ENCODE measurements around the gene FRMD4A.
"Not testable (repeated sequence)": the region's sequence is repeated elsewhere in the genome, so short reads cannot be mapped to it uniquely, and the experiment has no call there.

Gene FRMD4A

DNA sequence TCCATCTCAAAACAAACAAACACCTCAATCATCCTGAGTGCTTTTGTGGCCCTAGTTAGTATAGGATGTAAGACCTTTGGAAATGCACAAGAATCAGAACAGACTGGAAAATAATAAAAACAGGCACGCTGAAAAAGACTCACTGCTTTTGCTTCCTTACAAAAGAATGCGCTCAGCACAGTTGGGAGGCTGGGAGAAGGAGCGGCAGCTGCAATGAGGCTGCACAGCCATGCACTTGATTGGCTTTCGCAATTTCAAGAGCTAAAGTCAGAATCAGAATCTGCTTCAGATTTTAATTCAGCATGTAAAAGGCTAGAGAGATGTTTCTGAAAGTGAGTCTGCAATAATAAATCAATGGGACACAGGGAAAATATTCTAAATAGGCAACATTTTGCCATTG lies 97.2 kb downstream of the FRMD4A start:
- Histone ChIP-seq H3K27me3 (ENCODE audit: control insufficient read depth in 3 of 3, insufficient read depth in 3 of 3, low read depth in 1 of 3, low read length in 3 of 3) (no peaks in the 10 kb centered on the region), H3K4me3 (ENCODE audit: low read length in 2 of 2) (no peak overlapping the region)

DNA sequence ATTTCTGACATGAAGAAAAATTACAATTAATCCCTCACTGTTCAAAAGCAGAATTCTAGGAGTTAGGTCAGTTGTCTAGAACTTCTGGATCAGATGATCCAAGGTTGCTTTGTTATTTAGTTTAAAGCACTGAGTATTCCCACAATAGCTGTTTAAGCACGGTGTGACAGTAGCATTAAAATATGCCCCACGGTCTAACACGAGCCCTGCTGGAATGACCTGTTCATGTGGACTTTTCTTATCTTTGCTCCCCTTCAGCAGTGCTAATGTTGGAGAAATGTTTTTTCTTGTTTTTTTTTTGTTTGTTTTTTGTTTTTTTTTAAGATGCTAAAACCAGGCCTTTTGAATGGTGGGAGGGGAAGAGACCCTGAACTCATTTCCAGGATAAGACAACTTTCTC lies 101.9 kb downstream of the FRMD4A start:
- H3K4ac ChIP-seq (ENCODE audit: low read length); H3K14ac ChIP-seq (ENCODE audit: low read length); H3K18ac ChIP-seq (ENCODE audit: low read length); H2BK5ac ChIP-seq (ENCODE audit: low read length); H3K36me3 ChIP-seq (replicated peaks in 1 of 2; ENCODE audit: control insufficient read depth in 2 of 2, insufficient read depth in 2 of 2, low read length in 2 of 2); H2BK120ac ChIP-seq (ENCODE audit: low read depth, low read length); H3K79me1 ChIP-seq (ENCODE audit: low read depth, low read length); H2BK15ac ChIP-seq (ENCODE audit: low read length); H2AK5ac ChIP-seq (ENCODE audit: low read depth, low read length); H3K27me3 ChIP-seq (ENCODE audit: control insufficient read depth in 3 of 3, insufficient read depth in 3 of 3, low read depth in 1 of 3, low read length in 3 of 3); H3K4me3 ChIP-seq (ENCODE audit: low read length in 2 of 2); DNase-seq (ENCODE audit: low spot score); H3K9ac ChIP-seq (ENCODE audit: low read depth, low read length, poor library complexity); H3K4me2 ChIP-seq (ENCODE audit: insufficient read depth, low read length, poor library complexity, severe bottlenecking); H2BK12ac ChIP-seq (ENCODE audit: low read length); H3K4me1 ChIP-seq (ENCODE audit: control insufficient read depth in 2 of 2, insufficient read depth in 1 of 2, low read depth in 1 of 2, low read length in 2 of 2); H4K8ac ChIP-seq (ENCODE audit: low read depth, low read length); H3K9me3 ChIP-seq (replicated peaks in 1 of 2; ENCODE audit: control insufficient read depth in 2 of 2, insufficient read depth in 1 of 2, low read depth in 1 of 2, low read length in 2 of 2); H3K27ac ChIP-seq (replicated peaks; ENCODE audit: low read length); H3K23ac ChIP-seq (ENCODE audit: low read depth, low read length, poor library complexity); H2AFZ ChIP-seq (ENCODE audit: low read length); H4K91ac ChIP-seq (ENCODE audit: low read depth, low read length, poor library complexity): not testable (repeated sequence)
- WGBS, 2 donors (ENCODE audit: extremely low coverage in 2 of 2, insufficient read length in 2 of 2, insufficient replicate concordance in 1 of 2): no CpG with 5 or more reads among the region's 3 CpGs

More for the DNA sequence above, 97.2 kb downstream of the FRMD4A start:
- Histone ChIP-seq H3K4me1 (ENCODE audit: control insufficient read depth in 2 of 2, insufficient read depth in 1 of 2, low read depth in 1 of 2, low read length in 2 of 2) (peaks cover 2% of the 10 kb centered on the region in 2 donors), H3K79me1 (ENCODE audit: low read depth, low read length) (no peaks in the 10 kb centered on the region), H2BK15ac (ENCODE audit: low read length) (no peak overlapping the region), H2BK120ac (ENCODE audit: low read depth, low read length) (no peak overlapping the region), H2BK12ac (ENCODE audit: low read length) (no peak overlapping the region), H2AFZ (ENCODE audit: low read length) (peak overlapping the region; percentile 72), H3K9ac (ENCODE audit: low read depth, low read length, poor library complexity) (no peak overlapping the region), H3K27ac (replicated peaks; ENCODE audit: low read length) (no peak overlapping the region), H3K18ac (ENCODE audit: low read length) (no peak overlapping the region), H2BK5ac (ENCODE audit: low read length) (no peak overlapping the region), H3K36me3 (replicated peaks in 1 of 2; ENCODE audit: control insufficient read depth in 2 of 2, insufficient read depth in 2 of 2, low read length in 2 of 2) (no peaks in the 10 kb centered on the region), H3K4me2 (ENCODE audit: insufficient read depth, low read length, poor library complexity, severe bottlenecking) (no peak overlapping the region), H3K23ac (ENCODE audit: low read depth, low read length, poor library complexity) (no peak overlapping the region), H3K9me3 (replicated peaks in 1 of 2; ENCODE audit: control insufficient read depth in 2 of 2, insufficient read depth in 1 of 2, low read depth in 1 of 2, low read length in 2 of 2) (peaks cover 0 to 2% of the 10 kb centered on the region in 2 donors), H4K91ac (ENCODE audit: low read depth, low read length, poor library complexity) (no peak overlapping the region), H3K14ac (ENCODE audit: low read length) (no peak overlapping the region), H3K4ac (ENCODE audit: low read length) (no peak overlapping the region), H2AK5ac (ENCODE audit: low read depth, low read length) (no peak overlapping the region), H4K8ac (ENCODE audit: low read depth, low read length) (no peak overlapping the region)
- no CpG with 5 or more reads among the region's 4 CpGs for WGBS, 2 donors (ENCODE audit: extremely low coverage in 2 of 2, insufficient read length in 2 of 2, insufficient replicate concordance in 1 of 2)
- DNase-seq (ENCODE audit: low spot score): no peak

DNA sequence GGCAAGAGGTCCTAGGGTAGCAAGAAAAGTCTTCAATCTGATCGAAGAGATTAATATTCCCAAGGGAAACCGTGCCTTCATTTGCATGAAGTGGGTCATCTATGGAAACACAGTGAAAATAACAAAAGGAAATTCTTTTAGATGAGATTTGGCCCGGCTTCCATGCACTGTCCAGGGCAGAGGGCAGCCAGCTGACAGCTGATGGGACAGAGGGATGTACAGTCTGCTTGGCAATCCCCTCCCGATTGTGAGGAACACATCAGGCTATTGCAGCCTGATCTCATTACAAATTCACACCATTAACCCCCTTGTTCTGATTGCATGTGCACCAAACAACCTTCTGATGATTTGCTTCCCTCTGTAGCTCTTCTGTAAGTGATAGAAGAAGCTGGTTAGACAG lies 105.3 kb downstream of the FRMD4A start:
- no peak overlapping the region for H4K8ac ChIP-seq (ENCODE audit: low read depth, low read length)
- no peak overlapping the region for H2BK12ac ChIP-seq (ENCODE audit: low read length)
- no CpG with 5 or more reads among the region's 4 CpGs for WGBS, 2 donors (ENCODE audit: extremely low coverage in 2 of 2, insufficient read length in 2 of 2, insufficient replicate concordance in 1 of 2)
- no peak overlapping the region for H2BK15ac ChIP-seq (ENCODE audit: low read length)
- no peaks in the 10 kb centered on the region for H3K9me3 ChIP-seq (replicated peaks in 1 of 2; ENCODE audit: control insufficient read depth in 2 of 2, insufficient read depth in 1 of 2, low read depth in 1 of 2, low read length in 2 of 2)
- H2AK5ac ChIP-seq (ENCODE audit: low read depth, low read length): no peak overlapping the region
- peaks cover 0 to 9% (median 0%) of the 10 kb centered on the region in 3 experiments for H3K27me3 ChIP-seq (ENCODE audit: control insufficient read depth in 3 of 3, insufficient read depth in 3 of 3, low read depth in 1 of 3, low read length in 3 of 3)
- no peak overlapping the region for H2BK5ac ChIP-seq (ENCODE audit: low read length)
- H3K4me3 ChIP-seq (ENCODE audit: low read length in 2 of 2): no peak overlapping the region
- H2AFZ ChIP-seq (ENCODE audit: low read length): no peak overlapping the region
- no peak overlapping the region for H3K27ac ChIP-seq (replicated peaks; ENCODE audit: low read length)
- no peak overlapping the region for H2BK120ac ChIP-seq (ENCODE audit: low read depth, low read length)
- DNase-seq (ENCODE audit: low spot score): no peak
- H3K14ac ChIP-seq (ENCODE audit: low read length): no peak overlapping the region
- no peak overlapping the region for H3K4ac ChIP-seq (ENCODE audit: low read length)
- no peak overlapping the region for H3K18ac ChIP-seq (ENCODE audit: low read length)
- no peak overlapping the region for H3K23ac ChIP-seq (ENCODE audit: low read depth, low read length, poor library complexity)
- H3K4me1 ChIP-seq (ENCODE audit: control insufficient read depth in 2 of 2, insufficient read depth in 1 of 2, low read depth in 1 of 2, low read length in 2 of 2): peaks cover 0 to 2% of the 10 kb centered on the region in 2 donors
- no peak overlapping the region for H4K91ac ChIP-seq (ENCODE audit: low read depth, low read length, poor library complexity)
- no peak overlapping the region for H3K4me2 ChIP-seq (ENCODE audit: insufficient read depth, low read length, poor library complexity, severe bottlenecking)
- H3K9ac ChIP-seq (ENCODE audit: low read depth, low read length, poor library complexity): no peak overlapping the region
- no peaks in the 10 kb centered on the region for H3K36me3 ChIP-seq (replicated peaks in 1 of 2; ENCODE audit: control insufficient read depth in 2 of 2, insufficient read depth in 2 of 2, low read length in 2 of 2)
- H3K79me1 ChIP-seq (ENCODE audit: low read depth, low read length): no peaks in the 10 kb centered on the region

DNA sequence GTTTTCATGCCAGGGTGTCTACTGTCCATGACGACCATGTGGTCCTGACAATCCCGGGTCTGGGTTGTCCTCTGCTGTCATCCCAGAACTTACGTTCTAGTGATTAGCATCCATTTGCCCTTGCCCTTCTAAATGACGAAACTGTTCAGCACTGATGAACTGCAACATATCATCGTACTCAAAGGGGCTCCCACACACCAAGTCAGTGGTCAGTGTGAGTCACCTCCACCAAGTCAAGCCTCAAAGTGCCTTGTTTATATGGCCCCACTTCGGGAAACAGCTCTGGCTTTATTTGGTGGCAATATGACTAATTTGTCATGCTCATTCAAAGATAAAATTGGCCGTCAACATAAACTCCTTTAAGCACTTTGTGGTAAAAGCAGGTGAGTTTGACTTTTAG lies 110.7 kb downstream of the FRMD4A start:
- H3K9ac ChIP-seq (ENCODE audit: low read depth, low read length, poor library complexity): no peak overlapping the region
- no CpG with 5 or more reads among the region's 7 CpGs for WGBS, 2 donors (ENCODE audit: extremely low coverage in 2 of 2, insufficient read length in 2 of 2, insufficient replicate concordance in 1 of 2)
- no peak overlapping the region for H3K4ac ChIP-seq (ENCODE audit: low read length)
- no peak overlapping the region for H2BK120ac ChIP-seq (ENCODE audit: low read depth, low read length)
- no peak overlapping the region for H4K91ac ChIP-seq (ENCODE audit: low read depth, low read length, poor library complexity)
- H2AK5ac ChIP-seq (ENCODE audit: low read depth, low read length): no peak overlapping the region
- H3K14ac ChIP-seq (ENCODE audit: low read length): no peak overlapping the region
- H3K36me3 ChIP-seq (replicated peaks in 1 of 2; ENCODE audit: control insufficient read depth in 2 of 2, insufficient read depth in 2 of 2, low read length in 2 of 2): no peaks in the 10 kb centered on the region
- no peak overlapping the region for H3K4me3 ChIP-seq (ENCODE audit: low read length in 2 of 2)
- H3K27ac ChIP-seq (replicated peaks; ENCODE audit: low read length): no peak overlapping the region
- H2BK5ac ChIP-seq (ENCODE audit: low read length): no peak overlapping the region
- peaks cover 0 to 2% of the 10 kb centered on the region in 2 donors for H3K4me1 ChIP-seq (ENCODE audit: control insufficient read depth in 2 of 2, insufficient read depth in 1 of 2, low read depth in 1 of 2, low read length in 2 of 2)
- no peak overlapping the region for H4K8ac ChIP-seq (ENCODE audit: low read depth, low read length)
- no peak overlapping the region for H2AFZ ChIP-seq (ENCODE audit: low read length)
- H3K4me2 ChIP-seq (ENCODE audit: insufficient read depth, low read length, poor library complexity, severe bottlenecking): no peak overlapping the region
- H3K18ac ChIP-seq (ENCODE audit: low read length): no peak overlapping the region
- peaks cover 0 to 12% (median 0%) of the 10 kb centered on the region in 3 experiments for H3K27me3 ChIP-seq (ENCODE audit: control insufficient read depth in 3 of 3, insufficient read depth in 3 of 3, low read depth in 1 of 3, low read length in 3 of 3)
- H2BK15ac ChIP-seq (ENCODE audit: low read length): no peak overlapping the region
- H2BK12ac ChIP-seq (ENCODE audit: low read length): no peak overlapping the region
- DNase-seq (ENCODE audit: low spot score): no peak
- H3K79me1 ChIP-seq (ENCODE audit: low read depth, low read length): no peaks in the 10 kb centered on the region
- H3K23ac ChIP-seq (ENCODE audit: low read depth, low read length, poor library complexity): no peak overlapping the region
- H3K9me3 ChIP-seq (replicated peaks in 1 of 2; ENCODE audit: control insufficient read depth in 2 of 2, insufficient read depth in 1 of 2, low read depth in 1 of 2, low read length in 2 of 2): no peaks in the 10 kb centered on the region

Data from neuronal stem cell (in vitro differentiated cells).